ENCODE results near the gene FOXO6. TPM values are rescaled to one million over a fixed set of nuclear protein-coding genes. Genes with fewer than 3 reads are reported as not detected.

The FOXO6 gene
- total RNA-seq, 1 experiment from 2014 or later = 5.4 TPM

DNA sequence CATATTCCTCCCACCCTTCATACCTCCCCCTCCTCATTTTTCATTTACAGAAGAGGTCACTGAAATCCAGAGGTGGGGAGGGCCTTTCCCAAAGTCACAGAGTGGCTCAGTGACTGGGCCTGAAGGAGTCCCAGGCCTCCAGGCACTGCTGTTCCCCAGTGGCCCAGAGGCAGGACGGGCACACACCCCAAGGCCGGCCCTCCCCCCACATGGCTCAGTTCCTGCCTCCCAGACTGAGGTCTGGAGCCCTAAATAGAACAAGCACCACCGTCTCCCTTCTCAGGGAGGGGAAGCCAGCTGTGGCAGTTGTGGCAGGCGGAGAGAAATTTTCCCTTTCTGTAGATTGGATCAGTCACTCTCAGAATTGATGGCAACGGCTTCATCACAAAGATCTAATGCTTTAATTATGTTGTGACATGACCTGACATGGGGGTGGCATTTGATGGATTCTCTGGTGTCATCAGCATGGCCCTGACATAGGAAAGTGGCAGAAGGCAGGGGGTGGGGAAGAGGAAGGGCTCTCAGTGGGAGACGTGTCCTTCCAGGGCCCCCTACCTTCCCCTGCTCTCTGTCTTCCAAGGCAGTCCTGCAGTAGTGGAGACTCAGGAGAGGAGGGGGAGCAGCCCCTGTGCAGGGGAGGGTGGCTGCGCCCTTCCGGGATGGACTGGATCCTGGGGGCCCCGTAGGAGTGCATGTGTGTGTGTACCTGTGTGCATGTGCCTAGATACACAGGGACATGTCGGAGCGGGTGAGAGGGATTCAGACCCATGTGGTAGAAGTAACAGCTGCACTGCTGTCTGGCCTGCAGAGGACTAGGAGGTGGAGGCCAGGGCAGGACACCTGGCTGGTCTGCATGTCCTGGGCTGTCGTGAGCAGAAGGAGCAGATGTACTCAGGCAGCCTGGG is 41.2 kb upstream of the FOXO6 start:
- ChIA-PET POLR2A (interaction anchor here (0.8 kb wide), 1 partner anchor 75 kb away, joined by 3 read pairs; no protein-coding TSS in a partner anchor), CTCF (interaction anchor here (0.5 to 8.4 kb wide), 14 partner anchors 10 to 196 kb away, joined by 3 to 216 read pairs (median 4); partner anchors contain the start of gene FOXO6)
- DNase-seq (ENCODE audit: low spot score) (no peak), ATAC-seq (no peak)
- H3K27ac Mint-ChIP-seq = no peak overlapping the region
- no peaks in the 10 kb centered on the region for H3K36me3 Mint-ChIP-seq
- H3K4me3 Mint-ChIP-seq = no peak overlapping the region
- H3K4me1 Mint-ChIP-seq = peaks cover 20% of the 10 kb centered on the region
- H3K9me3 Mint-ChIP-seq = no peaks in the 10 kb centered on the region
- no peak for TF ChIP-seq CREB1 (CRISPR knock-in tag; IDR thresholded peaks at IDR 0.05)
- TF ChIP-seq SMAD4 (CRISPR knock-in tag; IDR thresholded peaks at IDR 0.05) = no peak
- TF ChIP-seq, protein P1, sequence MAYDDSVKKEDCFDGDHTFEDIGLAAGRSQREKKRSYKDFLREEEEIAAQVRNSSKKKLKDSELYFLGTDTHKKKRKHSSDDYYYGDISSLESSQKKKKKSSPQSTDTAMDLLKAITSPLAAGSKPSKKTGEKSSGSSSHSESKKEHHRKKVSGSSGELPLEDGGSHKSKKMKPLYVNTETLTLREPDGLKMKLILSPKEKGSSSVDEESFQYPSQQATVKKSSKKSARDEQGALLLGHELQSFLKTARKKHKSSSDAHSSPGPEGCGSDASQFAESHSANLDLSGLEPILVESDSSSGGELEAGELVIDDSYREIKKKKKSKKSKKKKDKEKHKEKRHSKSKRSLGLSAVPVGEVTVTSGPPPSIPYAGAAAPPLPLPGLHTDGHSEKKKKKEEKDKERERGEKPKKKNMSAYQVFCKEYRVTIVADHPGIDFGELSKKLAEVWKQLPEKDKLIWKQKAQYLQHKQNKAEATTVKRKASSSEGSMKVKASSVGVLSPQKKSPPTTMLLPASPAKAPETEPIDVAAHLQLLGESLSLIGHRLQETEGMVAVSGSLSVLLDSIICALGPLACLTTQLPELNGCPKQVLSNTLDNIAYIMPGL (CRISPR knock-in tag; IDR thresholded peaks at IDR 0.05) = no peak
- TF ChIP-seq TP53 (CRISPR knock-in tag; IDR thresholded peaks at IDR 0.05) = no peak
- H3K27me3 Mint-ChIP-seq (ENCODE audit: low read depth) = no peaks in the 10 kb centered on the region

DNA sequence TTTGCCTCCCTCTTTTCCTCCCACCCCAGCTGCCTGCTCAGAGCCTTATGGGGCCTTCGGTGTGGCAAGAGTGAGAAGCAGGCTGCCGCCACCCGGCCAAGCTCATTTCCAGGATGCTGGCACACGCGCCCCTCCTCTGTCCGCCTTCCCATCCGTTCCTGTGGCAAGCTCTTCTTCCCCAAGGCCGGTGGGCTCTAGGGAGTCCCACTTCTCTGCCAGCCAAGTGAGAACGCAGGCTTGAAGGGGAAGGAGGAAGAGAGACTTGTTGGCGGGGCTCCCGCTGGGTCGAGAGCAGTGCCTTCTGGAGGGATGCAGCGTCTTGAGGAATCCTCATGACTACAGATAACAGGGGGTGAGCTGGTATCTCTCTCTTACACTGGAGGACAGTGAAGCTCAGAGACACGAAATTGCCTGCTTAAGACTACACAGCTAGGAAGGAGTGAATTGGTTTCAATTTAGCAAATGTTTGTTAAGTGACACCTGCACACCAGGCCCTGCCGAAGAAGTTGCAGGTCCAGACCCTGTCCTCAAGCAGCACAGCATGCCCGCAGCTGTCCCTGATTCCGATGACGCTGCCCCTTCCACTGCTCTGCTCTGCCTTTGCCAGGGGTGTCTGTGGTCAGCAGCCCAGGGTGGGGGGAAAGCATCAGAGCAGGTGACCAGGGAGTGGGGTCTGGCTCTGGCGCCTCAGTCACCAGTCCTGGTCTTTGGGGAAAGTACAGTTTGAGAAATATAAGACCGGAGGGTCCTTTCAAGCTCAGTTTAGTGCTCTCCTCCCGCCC is 40.1 kb upstream of the FOXO6 start:
- H3K9me3 Mint-ChIP-seq = no peaks in the 10 kb centered on the region
- H3K36me3 Mint-ChIP-seq = no peaks in the 10 kb centered on the region
- H3K27me3 Mint-ChIP-seq (ENCODE audit: low read depth) = no peaks in the 10 kb centered on the region
- DNase-seq (ENCODE audit: low spot score) = no peak
- H3K4me3 Mint-ChIP-seq = no peak overlapping the region
- ChIA-PET POLR2A (interaction anchor here (0.8 kb wide), 1 partner anchor 74 kb away, joined by 3 read pairs; no protein-coding TSS in a partner anchor), CTCF (interaction anchor here (0.5 to 8.4 kb wide), 14 partner anchors 11 to 112 kb away, joined by 3 to 216 read pairs (median 6); partner anchors contain the start of gene FOXO6)
- H3K4me1 Mint-ChIP-seq = peaks cover 11% of the 10 kb centered on the region
- TF ChIP-seq, protein P2, sequence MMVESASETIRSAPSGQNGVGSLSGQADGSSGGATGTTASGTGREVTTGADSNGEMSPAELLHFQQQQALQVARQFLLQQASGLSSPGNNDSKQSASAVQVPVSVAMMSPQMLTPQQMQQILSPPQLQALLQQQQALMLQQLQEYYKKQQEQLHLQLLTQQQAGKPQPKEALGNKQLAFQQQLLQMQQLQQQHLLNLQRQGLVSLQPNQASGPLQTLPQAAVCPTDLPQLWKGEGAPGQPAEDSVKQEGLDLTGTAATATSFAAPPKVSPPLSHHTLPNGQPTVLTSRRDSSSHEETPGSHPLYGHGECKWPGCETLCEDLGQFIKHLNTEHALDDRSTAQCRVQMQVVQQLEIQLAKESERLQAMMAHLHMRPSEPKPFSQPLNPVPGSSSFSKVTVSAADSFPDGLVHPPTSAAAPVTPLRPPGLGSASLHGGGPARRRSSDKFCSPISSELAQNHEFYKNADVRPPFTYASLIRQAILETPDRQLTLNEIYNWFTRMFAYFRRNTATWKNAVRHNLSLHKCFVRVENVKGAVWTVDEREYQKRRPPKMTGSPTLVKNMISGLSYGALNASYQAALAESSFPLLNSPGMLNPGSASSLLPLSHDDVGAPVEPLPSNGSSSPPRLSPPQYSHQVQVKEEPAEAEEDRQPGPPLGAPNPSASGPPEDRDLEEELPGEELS (CRISPR knock-in tag; IDR thresholded peaks at IDR 0.05) = no peak
- TF ChIP-seq MYBL2 (CRISPR knock-in tag; IDR thresholded peaks at IDR 0.05) = no peak
- TF ChIP-seq, protein P3, sequence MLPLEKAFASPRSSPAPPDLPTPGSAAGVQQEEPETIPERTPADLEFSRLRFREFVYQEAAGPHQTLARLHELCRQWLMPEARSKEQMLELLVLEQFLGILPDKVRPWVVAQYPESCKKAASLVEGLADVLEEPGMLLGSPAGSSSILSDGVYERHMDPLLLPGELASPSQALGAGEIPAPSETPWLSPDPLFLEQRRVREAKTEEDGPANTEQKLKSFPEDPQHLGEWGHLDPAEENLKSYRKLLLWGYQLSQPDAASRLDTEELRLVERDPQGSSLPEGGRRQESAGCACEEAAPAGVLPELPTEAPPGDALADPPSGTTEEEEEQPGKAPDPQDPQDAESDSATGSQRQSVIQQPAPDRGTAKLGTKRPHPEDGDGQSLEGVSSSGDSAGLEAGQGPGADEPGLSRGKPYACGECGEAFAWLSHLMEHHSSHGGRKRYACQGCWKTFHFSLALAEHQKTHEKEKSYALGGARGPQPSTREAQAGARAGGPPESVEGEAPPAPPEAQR (CRISPR knock-in tag; IDR thresholded peaks at IDR 0.05) = no peak
- TF ChIP-seq GRHL2 (CRISPR knock-in tag; IDR thresholded peaks at IDR 0.05; ENCODE audit: insufficient replicate concordance, severe bottlenecking) = no peak
- TF ChIP-seq GTF2I (CRISPR knock-in tag; conservative IDR thresholded peaks at IDR 0.05) = no peak
- TF ChIP-seq, protein P4, sequence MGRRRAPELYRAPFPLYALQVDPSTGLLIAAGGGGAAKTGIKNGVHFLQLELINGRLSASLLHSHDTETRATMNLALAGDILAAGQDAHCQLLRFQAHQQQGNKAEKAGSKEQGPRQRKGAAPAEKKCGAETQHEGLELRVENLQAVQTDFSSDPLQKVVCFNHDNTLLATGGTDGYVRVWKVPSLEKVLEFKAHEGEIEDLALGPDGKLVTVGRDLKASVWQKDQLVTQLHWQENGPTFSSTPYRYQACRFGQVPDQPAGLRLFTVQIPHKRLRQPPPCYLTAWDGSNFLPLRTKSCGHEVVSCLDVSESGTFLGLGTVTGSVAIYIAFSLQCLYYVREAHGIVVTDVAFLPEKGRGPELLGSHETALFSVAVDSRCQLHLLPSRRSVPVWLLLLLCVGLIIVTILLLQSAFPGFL (CRISPR knock-in tag; IDR thresholded peaks at IDR 0.05; ENCODE audit: borderline replicate concordance) = no peak
- TF ChIP-seq, protein P5, sequence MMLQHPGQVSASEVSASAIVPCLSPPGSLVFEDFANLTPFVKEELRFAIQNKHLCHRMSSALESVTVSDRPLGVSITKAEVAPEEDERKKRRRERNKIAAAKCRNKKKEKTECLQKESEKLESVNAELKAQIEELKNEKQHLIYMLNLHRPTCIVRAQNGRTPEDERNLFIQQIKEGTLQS (CRISPR knock-in tag; conservative IDR thresholded peaks at IDR 0.05) = no peak
- no peak for TF ChIP-seq SOX15 (CRISPR knock-in tag; IDR thresholded peaks at IDR 0.05)
- no peak for TF ChIP-seq HMGA2 (CRISPR knock-in tag; IDR thresholded peaks at IDR 0.05)
- no peak for TF ChIP-seq ZNF396 (CRISPR knock-in tag; IDR thresholded peaks at IDR 0.05; ENCODE audit: borderline replicate concordance)
- TF ChIP-seq, protein P6, sequence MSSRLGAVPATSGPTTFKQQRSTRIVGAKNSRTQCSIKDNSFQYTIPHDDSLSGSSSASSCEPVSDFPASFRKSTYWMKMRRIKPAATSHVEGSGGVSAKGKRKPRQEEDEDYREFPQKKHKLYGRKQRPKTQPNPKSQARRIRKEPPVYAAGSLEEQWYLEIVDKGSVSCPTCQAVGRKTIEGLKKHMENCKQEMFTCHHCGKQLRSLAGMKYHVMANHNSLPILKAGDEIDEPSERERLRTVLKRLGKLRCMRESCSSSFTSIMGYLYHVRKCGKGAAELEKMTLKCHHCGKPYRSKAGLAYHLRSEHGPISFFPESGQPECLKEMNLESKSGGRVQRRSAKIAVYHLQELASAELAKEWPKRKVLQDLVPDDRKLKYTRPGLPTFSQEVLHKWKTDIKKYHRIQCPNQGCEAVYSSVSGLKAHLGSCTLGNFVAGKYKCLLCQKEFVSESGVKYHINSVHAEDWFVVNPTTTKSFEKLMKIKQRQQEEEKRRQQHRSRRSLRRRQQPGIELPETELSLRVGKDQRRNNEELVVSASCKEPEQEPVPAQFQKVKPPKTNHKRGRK (CRISPR knock-in tag; IDR thresholded peaks at IDR 0.05; ENCODE audit: borderline replicate concordance) = no peak
- TF ChIP-seq, protein P7, sequence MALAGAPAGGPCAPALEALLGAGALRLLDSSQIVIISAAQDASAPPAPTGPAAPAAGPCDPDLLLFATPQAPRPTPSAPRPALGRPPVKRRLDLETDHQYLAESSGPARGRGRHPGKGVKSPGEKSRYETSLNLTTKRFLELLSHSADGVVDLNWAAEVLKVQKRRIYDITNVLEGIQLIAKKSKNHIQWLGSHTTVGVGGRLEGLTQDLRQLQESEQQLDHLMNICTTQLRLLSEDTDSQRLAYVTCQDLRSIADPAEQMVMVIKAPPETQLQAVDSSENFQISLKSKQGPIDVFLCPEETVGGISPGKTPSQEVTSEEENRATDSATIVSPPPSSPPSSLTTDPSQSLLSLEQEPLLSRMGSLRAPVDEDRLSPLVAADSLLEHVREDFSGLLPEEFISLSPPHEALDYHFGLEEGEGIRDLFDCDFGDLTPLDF (CRISPR knock-in tag; IDR thresholded peaks at IDR 0.05) = no peak
- ATAC-seq = no peak
- H3K27ac Mint-ChIP-seq = no peak overlapping the region
